GM21717 (cell line): ENCODE data around the gene SLC25A42.
"Not testable (repeated sequence)": the region's sequence is repeated elsewhere in the genome, so short reads cannot be mapped to it uniquely, and the experiment has no call there.

ENCODE experiments used
- ATAC-seq: cut with Tn5 transposase; IDR thresholded peaks from one replicate; pipeline ENCODE4 v1.9.1; 2021; ENCODE audit warnings: mild to moderate bottlenecking, moderate library complexity; ENCODE audit not compliant: unreplicated experiment

The SLC25A42 gene

DNA sequence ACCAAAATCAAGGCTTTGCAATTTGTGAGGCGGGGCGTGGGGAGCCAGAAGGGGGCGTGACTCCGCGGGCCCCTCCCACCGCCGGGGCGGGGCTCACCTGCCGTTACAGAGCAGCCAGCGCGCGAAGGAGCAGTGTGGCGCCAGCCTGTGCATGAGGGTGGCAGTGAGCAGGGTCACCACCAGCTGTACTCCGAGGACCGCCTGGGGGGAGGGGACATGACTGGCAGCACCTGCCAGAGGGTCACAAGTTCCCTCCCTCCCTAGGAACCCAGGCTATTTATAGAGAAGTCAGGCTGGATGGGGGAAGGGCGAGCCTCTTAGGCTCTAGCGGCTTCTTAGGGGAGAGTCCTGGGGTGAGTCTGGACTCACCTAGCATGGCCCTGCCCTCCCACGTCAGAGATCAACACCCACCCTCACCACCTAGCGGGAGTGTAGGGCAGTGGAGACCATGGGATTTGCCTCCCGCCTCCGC lies 70.9 kb downstream of the SLC25A42 start:
- ATAC-seq = no peak

GRCh38 chr19:19135713-19136112 lies 71.9 kb downstream of the SLC25A42 start:
- not testable (repeated sequence) for ATAC-seq

- ATAC-seq = no peak
These were observed 73.8 kb downstream of the SLC25A42 start for GRCh38 chr19:19137556-19138108.

DNA sequence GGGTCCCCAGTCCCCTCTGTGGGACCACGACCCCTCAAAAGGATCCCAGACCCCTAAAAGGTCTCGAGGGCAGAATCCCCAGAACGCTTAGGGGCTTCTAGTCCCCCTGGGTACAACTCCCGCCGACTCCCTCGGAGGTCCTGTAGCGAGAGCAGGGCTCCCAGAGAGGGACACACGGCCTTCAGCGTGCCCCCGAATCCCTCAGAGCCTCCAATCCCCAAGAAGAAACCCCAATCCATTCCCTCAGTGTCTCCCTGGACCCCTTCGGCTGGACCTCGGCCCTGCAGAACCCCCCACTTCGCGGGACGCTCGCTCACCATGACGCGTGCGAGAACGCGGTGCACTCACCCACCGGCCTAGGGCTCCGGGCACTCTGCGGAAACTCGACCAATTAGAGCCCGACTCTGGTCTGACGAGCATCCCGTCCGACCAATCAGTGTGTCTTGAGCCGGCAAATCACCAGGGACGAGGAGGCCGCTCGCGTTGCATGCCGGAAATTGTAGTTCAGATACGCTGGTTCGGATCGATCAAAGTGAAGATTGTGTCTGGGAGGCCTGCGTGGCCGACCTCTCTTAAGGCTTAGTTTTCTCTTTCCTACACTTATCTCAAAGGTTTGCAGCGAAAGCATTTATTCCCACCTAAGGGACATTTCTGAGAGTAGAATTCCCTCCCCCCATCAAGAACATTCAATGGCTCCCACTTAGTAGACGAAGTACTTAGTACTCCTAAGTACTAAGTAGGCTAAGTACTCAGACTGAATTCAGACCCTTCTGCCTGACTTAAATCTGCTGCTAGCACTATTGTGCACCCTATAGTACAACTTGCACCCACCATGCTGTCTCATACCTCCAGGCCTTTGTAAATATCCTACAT lies 74.6 kb downstream of the SLC25A42 start, which contains the start of gene TMEM161A:
TSS of gene TMEM161A (minus strand) at position 370 of the 873 bp plus-strand sequence. CDS start at position 320, 50 bp downstream.
- peak; percentile 93 for ATAC-seq

DNA sequence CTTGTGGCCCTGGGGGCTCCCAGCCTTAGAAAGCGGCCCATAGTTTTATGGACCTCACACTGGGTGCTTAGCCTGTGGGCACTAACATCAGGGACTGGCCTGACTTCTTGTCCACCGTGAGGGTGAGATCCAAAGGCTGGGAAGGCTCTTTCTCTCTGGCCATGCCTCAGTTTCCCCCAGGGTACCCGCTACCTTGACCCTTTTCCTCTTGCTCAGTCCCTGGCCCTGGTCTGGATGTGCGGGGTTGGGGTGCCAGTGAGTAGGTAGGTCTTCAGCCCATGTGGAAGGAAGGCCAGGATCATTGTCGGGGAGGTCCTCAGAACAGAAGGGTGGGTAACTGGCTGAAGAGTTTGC lies 76.1 kb downstream of the SLC25A42 start:
- ATAC-seq = no peak

DNA sequence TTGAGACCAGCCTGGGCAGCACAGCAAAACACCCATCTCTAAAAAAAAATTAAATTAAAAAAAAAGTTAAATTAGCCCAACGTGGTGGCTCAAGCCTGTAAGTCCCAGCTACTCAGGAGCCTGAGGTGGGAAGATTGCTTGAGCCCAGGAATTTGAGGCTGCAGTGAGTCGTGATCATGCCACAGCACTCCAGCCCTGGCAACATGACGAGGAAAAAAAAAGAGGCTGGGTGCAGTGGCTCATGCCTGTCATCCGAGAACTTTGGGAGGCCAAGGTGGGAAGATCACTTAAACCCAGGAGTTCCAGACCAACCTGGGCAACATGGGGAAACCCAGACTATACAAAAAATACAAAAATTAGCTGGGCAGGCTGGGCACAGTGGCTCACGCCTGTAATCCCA lies 76.7 kb downstream of the SLC25A42 start:
- no peak for ATAC-seq

DNA sequence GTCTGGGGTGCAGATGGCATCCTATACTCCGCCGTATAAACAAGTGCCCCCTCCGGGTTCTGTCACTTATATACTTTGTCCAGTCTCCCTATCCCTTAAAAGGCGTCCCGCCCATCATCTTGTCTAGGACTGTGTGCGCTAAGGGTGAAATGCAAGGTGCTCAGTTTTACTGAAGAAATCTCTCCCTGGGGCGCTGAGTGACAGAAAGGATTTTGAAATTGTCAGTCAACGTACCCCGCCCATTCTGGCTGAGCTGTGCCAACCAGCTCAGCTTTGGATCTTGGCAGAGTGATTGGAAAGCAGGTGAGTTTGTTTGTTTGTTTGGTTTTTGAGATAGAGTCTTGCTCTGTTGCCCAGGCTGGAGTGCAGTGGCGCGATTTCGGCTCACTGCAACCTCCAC lies 78.6 kb downstream of the SLC25A42 start:
- ATAC-seq = no peak

GRCh38 chr19:19145281-19145680 lies 81.5 kb downstream of the SLC25A42 start:
- ATAC-seq = no peak

- no peak for ATAC-seq
These were observed 82.2 kb downstream of the SLC25A42 start for GRCh38 chr19:19145684-19146608.

DNA sequence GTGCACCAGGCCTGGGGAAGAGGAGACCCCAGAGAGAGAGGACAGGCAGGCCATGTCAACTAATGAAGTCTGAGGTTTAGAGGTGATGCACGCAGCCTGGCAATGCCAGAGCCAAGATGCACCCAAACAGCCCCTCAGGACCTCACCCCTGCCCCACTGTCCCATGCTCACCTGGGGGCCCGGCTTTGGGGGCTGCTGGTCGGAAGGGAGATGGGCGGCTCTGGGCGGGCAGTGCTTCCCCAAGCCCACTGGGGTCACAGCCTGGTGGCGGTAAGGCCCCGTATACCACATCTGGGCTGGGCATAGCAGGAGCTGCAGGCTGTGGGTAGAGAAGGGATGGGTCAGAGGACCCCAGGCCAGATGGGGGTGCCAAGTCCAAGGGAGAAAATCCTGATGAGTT lies 83.1 kb downstream of the SLC25A42 start:
- no peak for ATAC-seq

GRCh38 chr19:19147344-19147743 lies 83.5 kb downstream of the SLC25A42 start:
- ATAC-seq = no peak

GRCh38 chr19:19148504-19148903 lies 84.7 kb downstream of the SLC25A42 start:
- ATAC-seq = not testable (repeated sequence)

DNA sequence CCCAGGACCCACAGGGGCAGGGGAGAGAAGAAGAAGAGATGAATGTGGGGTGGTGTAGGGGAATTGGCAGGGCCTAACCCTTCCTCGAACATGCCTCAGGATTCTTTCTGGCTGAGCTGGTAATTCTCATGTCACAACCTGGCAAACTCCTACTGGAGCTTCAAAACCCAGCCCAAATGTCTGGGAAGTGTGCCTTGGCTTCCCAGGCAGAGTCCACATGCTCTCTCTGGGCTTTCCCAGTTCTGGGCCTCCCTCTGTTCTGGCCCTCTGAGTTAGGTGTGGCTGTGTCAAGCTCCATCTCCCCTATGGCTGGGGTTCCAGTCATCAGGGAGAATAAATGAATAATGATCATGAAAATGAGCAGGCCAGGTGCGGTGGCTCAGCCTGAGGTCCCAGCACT lies 85.6 kb downstream of the SLC25A42 start:
- no peak for ATAC-seq

- no peak for ATAC-seq
These were observed 87.6 kb downstream of the SLC25A42 start for GRCh38 chr19:19151418-19151817.

DNA sequence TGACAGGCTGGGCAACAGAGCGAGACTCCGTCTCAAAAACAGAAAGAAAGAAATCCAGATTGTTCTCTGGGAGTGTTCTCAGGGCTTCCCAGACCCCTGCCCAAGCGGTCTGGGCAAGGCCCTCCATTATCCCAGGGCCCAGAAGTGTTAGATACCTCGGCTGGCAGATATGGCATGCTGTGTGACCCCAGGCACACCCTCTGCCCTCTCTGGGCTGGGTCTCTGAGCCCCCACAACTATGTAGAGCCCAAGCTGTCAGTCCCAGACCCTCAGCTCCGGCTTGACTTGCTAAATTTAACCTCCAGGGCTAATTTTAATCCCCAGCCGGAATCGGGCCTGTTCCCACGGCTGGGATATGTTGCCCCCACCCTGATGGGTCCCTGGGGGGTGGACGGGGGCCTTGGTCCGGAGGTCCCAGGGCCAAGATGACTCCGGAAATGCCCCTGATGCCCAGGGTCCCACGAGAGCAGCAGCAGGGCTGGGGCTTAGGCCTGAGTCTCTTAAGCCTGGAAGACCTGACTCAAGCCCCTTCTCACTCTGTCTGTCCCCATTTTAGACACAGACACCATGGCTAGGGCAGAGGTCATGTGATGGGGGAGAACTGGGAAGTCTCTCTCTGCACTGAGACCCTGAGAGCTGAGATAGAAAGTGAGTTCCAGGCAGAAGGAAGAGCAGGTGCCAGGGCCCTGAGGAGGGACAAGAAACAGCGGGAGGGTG lies 89.0 kb downstream of the SLC25A42 start:
- no peak for ATAC-seq

- ATAC-seq = no peak
These were observed 91.1 kb downstream of the SLC25A42 start for GRCh38 chr19:19154768-19155494.

- peak; percentile 58 for ATAC-seq
These were observed 91.9 kb downstream of the SLC25A42 start for GRCh38 chr19:19155495-19156219.

- no peak for ATAC-seq
These were observed 94.0 kb downstream of the SLC25A42 start for GRCh38 chr19:19157808-19158207.

DNA sequence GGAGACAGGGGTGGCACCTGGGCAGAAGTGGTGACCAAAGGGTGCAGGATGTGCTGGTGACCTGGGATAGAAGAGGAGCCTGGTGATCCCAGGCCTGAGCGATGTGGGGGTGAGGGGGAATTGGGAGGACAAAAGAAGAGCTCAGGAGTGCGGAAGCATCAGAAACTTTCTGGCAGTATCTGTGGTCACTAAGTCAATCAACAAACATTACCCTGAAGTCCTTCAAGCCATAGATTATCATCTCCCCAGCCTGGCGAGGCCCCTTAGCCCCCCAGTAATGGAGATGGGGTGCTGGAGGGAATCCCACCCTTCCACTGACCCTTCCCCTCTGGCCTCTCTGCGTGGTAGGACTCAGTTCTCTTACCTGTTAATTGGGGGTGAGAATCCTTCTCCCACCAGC lies 95.7 kb downstream of the SLC25A42 start:
- no peak for ATAC-seq
